Common myeloid progenitor, CD34-positive (primary cell): ENCODE measurements around the gene INAVA.
"Not testable (repeated sequence)": the region's sequence is repeated elsewhere in the genome, so short reads cannot be mapped to it uniquely, and the experiment has no call there.

ENCODE experiments used
- CTCF ChIA-PET: fragments of 350-600 bp; sonication (Branson Sonifier 250); formaldehyde crosslinking; loops from one replicate; lab custom pipeline; 2021; ENCODE audit warnings: antibody characterized with exemption; lab: Charles Lee
- POLR2A ChIA-PET: fragments of 350-600 bp; sonication (Branson Sonifier 250); formaldehyde crosslinking; loops from one replicate; lab custom pipeline; 2021; ENCODE audit warnings: antibody characterized with exemption; lab: Charles Lee
- DNase-seq, 3 donors: peaks; one replicate each; pipeline versions ENCODE4 v3.0.0 to v3.0.0-alpha.2; 2013
- H3K27ac ChIP-seq, 2 experiments: 1 replicate in 1 of 2; 2 replicates in 1 of 2; pipeline ENCODE4 v1.7.0; 2013; ENCODE audit warnings: inconsistent platforms in 2 of 2, low read length in 2 of 2, mild to moderate bottlenecking in 2 of 2, low read depth in 1 of 2, moderate library complexity in 1 of 2; ENCODE audit not compliant: severe bottlenecking in 2 of 2, insufficient read depth in 1 of 2, poor library complexity in 1 of 2
- H3K27me3 ChIP-seq, 5 experiments: replicated peaks in 2 of 5; 1 replicate in 3 of 5; 2 replicates in 2 of 5; pipeline versions ENCODE4 v1.6.1 to v1.7.0; 2013; ENCODE audit warnings: low read length in 4 of 5, mild to moderate bottlenecking in 2 of 5, moderate library complexity in 2 of 5, inconsistent platforms in 1 of 5; ENCODE audit not compliant: insufficient read depth in 5 of 5, control insufficient read depth in 4 of 5
- H3K36me3 ChIP-seq, 4 experiments: 1 replicate in 2 of 4; 2 replicates in 2 of 4; pipeline versions ENCODE4 v1.6.1 to v1.7.0; 2013; ENCODE audit warnings: low read length in 3 of 4, control low read depth in 1 of 4, mild to moderate bottlenecking in 1 of 4; ENCODE audit not compliant: control insufficient read depth in 4 of 4, insufficient read depth in 4 of 4
- H3K4me1 ChIP-seq, 4 experiments: 1 replicate in 3 of 4; 2 replicates in 1 of 4; pipeline versions ENCODE4 v1.6.1 to v1.7.1; 2013; ENCODE audit warnings: low read length in 3 of 4, mild to moderate bottlenecking in 3 of 4, control low read depth in 1 of 4, inconsistent platforms in 1 of 4, moderate library complexity in 1 of 4; ENCODE audit not compliant: control insufficient read depth in 4 of 4, insufficient read depth in 4 of 4; ENCODE audit errors: control extremely low read depth in 1 of 4
- H3K4me3 ChIP-seq, 7 experiments: 1 replicate in 4 of 7; 2 replicates in 3 of 7; pipeline versions ENCODE4 v1.5.1 to v1.7.0; 2013; ENCODE audit warnings: mild to moderate bottlenecking in 7 of 7, low read length in 6 of 7, moderate library complexity in 6 of 7, inconsistent platforms in 2 of 7, low read depth in 2 of 7, control low read depth in 1 of 7; ENCODE audit not compliant: insufficient read depth in 4 of 7, control insufficient read depth in 1 of 7; ENCODE audit errors: extremely low read depth in 1 of 7
- H3K9me3 ChIP-seq, 5 experiments: 1 replicate in 4 of 5; 2 replicates in 1 of 5; pipeline versions ENCODE4 v1.6.1 to v1.7.1; 2013; ENCODE audit warnings: low read length in 4 of 5, mild to moderate bottlenecking in 2 of 5, inconsistent platforms in 1 of 5, low read depth in 1 of 5, moderate library complexity in 1 of 5; ENCODE audit not compliant: control insufficient read depth in 4 of 5, insufficient read depth in 2 of 5; ENCODE audit errors: control extremely low read depth in 1 of 5
- WGBS: methylation state at CpG from one replicate; pipeline ENCODE4 v1.1.5; 2013; ENCODE audit not compliant: insufficient coverage; 5-methylcytosine and 5-hydroxymethylcytosine counted together

The INAVA gene

DNA sequence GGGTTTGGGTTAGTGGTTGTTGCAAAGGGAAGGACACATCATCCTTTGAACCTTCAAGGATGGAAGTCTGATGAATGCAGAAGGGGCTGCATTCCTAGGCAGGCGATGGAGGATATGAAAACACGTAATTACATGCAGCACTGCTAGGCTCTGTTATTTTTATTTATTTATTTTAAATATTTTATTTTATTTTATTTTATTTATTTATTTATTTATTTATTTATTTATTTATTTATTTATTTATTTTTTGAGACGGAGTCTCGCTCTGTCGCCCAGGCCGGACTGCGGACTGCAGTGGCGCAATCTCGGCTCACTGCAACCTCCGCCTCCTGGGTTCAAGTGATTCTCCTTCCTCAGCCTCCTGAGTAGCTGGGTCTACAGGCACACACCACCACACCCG, 69.2 kb downstream of the INAVA start:
- H3K27ac ChIP-seq, H3K4me3 ChIP-seq, H3K36me3 ChIP-seq, H3K9me3 ChIP-seq, CTCF ChIA-PET, DNase-seq, POLR2A ChIA-PET, H3K4me1 ChIP-seq, H3K27me3 ChIP-seq: not testable (repeated sequence)
- 100% methylated on average over 2 of the region's 11 CpGs for WGBS
